ENCODE results near the gene MAFG. TPM values are rescaled to one million over a fixed set of nuclear protein-coding genes. Genes with fewer than 3 reads are reported as not detected.

The MAFG gene
- total and polyA plus RNA-seq, 2 of the 13 experiments (the other 11 are each of a cell fraction or from before 2014, with no cell fraction given): 14.5 to 20.0 TPM

GRCh38 chr17:81899514-81900166 lies 27.9 kb downstream of the MAFG start (continued):
- no peak for TF ChIP-seq ZNF337 (CRISPR knock-in tag; IDR thresholded peaks at IDR 0.05; ENCODE audit: borderline replicate concordance, low read depth)
- no peak for TF ChIP-seq NR2F1 (CRISPR knock-in tag; IDR thresholded peaks at IDR 0.05)
- no peak for TF ChIP-seq ZNF276 (CRISPR knock-in tag; IDR thresholded peaks at IDR 0.05; ENCODE audit: low read depth)
- no peak for TF ChIP-seq NCOR1 (IDR thresholded peaks at IDR 0.05; ENCODE audit: borderline replicate concordance, low read length)
- peak; percentile 24; the same call in 1 of the 2 replicates for TF ChIP-seq NFIB (CRISPR knock-in tag; IDR thresholded peaks at IDR 0.05; ENCODE audit: borderline replicate concordance)
- TF ChIP-seq NFYC (CRISPR knock-in tag; IDR thresholded peaks at IDR 0.05): no peak
- TF ChIP-seq HNRNPLL (IDR thresholded peaks at IDR 0.05; ENCODE audit: low read depth, low read length, poor library complexity, severe bottlenecking): no peak
- TF ChIP-seq ARNT (IDR thresholded peaks at IDR 0.05): no peak
- no peak for TF ChIP-seq NR2C2 (CRISPR knock-in tag; IDR thresholded peaks at IDR 0.05; ENCODE audit: borderline replicate concordance)
- no peak for TF ChIP-seq ZNF224 (CRISPR knock-in tag; IDR thresholded peaks at IDR 0.05)
- TF ChIP-seq SIX4 (CRISPR knock-in tag; IDR thresholded peaks at IDR 0.05): no peak
- TF ChIP-seq SNRNP70 (IDR thresholded peaks at IDR 0.05; ENCODE audit: low read depth, low read length): no peak
- no peak for TF ChIP-seq AKAP8 (CRISPR knock-in tag; IDR thresholded peaks at IDR 0.05)
- 0 out of 2 replicates have a peak, but pooled peaks have one; percentile 21 for TF ChIP-seq MAX (IDR thresholded peaks at IDR 0.05)
- TF ChIP-seq ZNF512 (CRISPR knock-in tag; IDR thresholded peaks at IDR 0.05): no peak
- no peak for TF ChIP-seq ZSCAN9 (CRISPR knock-in tag; IDR thresholded peaks at IDR 0.05; ENCODE audit: borderline replicate concordance)
- peak; percentile 18; the same call in 1 of the 2 replicates for TF ChIP-seq ZNF768 (CRISPR knock-in tag; IDR thresholded peaks at IDR 0.05)
- TF ChIP-seq ZNF546 (CRISPR knock-in tag; conservative IDR thresholded peaks at IDR 0.05): no peak
- peak; percentile 8 for TF ChIP-seq AGO1 (IDR thresholded peaks at IDR 0.05; ENCODE audit: low read depth, low read length, poor library complexity, severe bottlenecking)
- no peak for TF ChIP-seq HNF1A (IDR thresholded peaks at IDR 0.05; ENCODE audit: low read depth)
- 0 out of 2 replicates have a peak, but pooled peaks have one; percentile 6 for TF ChIP-seq HNF1A (CRISPR knock-in tag; IDR thresholded peaks at IDR 0.05; ENCODE audit: borderline replicate concordance)

Data from HepG2 (cell line).